ENCODE data around the gene GNG13. TPM values are rescaled to one million over a fixed set of nuclear protein-coding genes. Genes with fewer than 3 reads are reported as not detected.

The GNG13 gene
- total RNA-seq, 1 experiment from 2014 or later, result not detected

GRCh38 chr16:775236-775796 is 25.2 kb downstream of the GNG13 start:
- intact Hi-C loops (cut with micrococcal nuclease; ENCODE audit: unreplicated experiment), result no loop called here
- ChIA-PET CTCF (no interaction called here), POLR2A (no interaction called here)
- no peaks in the 10 kb centered on the region for H3K27me3 Mint-ChIP-seq (ENCODE audit: insufficient read depth, unreplicated experiment)
- Histone ChIP-seq H3K27me3 (replicated peaks; ENCODE audit: control insufficient read depth, insufficient read depth, low read length) (no peaks in the 10 kb centered on the region), H3K4me1 (0 out of 2 replicates have a peak, but pooled peaks cover 3% of the 10 kb centered on the region), H3K36me3 (ENCODE audit: control insufficient read depth, insufficient read depth, low read length) (no peaks in the 10 kb centered on the region), H3K4me3 (ENCODE audit: low read depth, low read length) (no peak overlapping the region), H3K9me3 (no peaks in the 10 kb centered on the region)
- no peak overlapping the region for H3K27ac Mint-ChIP-seq (ENCODE audit: unreplicated experiment)
- no TSS peak for BruUV-seq (replicated peaks)
- DNase-seq, result no peak
- no peaks in the 10 kb centered on the region for H3K9me3 Mint-ChIP-seq (ENCODE audit: unreplicated experiment)
- no peak for TF ChIP-seq CTCF (IDR thresholded peaks at IDR 0.05; ENCODE audit: insufficient read depth in 1 of 2, low read depth in 1 of 2, low read length in 1 of 2, severe bottlenecking in 1 of 2, unreplicated experiment in 1 of 2)
- H3K4me1 Mint-ChIP-seq (ENCODE audit: low read depth, unreplicated experiment), result no peaks in the 10 kb centered on the region
- no peak overlapping the region for H3K4me3 Mint-ChIP-seq (ENCODE audit: unreplicated experiment)
- H3K36me3 Mint-ChIP-seq (ENCODE audit: insufficient read depth, unreplicated experiment), result no peaks in the 10 kb centered on the region

DNA sequence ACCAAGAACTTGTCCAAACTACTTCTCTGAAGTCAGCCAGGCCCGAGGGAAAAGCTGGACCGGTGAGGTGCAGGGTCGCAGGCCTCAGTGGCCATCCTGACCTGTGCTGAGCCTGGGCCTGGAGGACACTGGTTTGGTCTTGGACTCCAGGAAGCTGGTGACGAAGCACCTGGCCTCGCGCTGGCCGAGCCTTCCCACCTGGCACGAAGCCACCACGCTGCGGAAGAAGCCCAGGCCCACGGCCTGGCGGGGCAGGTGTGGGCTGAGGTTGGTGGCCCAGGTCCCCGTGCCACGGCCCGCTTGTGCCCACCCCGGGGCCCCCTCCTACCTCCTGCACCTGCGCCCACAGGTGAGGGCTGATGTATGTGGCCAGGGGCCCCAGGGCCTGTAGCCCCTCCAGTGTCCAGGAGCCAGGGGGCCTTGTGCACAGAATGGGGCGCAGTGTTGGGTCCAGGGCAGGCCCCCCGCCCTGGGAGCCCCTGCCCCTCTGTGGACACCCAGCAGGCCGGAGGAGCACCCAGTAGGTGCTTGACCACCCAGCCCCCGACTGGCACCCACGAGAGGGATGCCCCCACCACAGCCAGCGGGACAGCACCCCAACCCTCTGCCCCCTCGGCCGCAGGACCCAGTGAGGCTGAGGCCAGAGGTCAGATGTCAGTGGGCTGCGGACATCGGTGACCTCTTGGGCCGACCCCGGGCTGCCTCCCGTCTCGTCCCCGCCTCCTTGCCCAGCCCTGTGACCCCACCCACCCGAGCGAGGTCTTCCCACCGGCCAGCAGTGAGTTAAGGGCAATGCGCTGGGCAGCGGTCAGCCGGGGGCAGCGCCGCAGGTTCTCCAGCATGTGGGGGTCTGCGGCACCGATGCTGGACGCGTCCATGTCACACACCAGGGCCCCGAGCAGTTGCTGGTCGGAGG is 26.2 kb downstream of the GNG13 start:
- H3K4me1 ChIP-seq, result 0 out of 2 replicates have a peak, but pooled peaks cover 3% of the 10 kb centered on the region
- no peak for TF ChIP-seq CTCF (IDR thresholded peaks at IDR 0.05; ENCODE audit: insufficient read depth in 1 of 2, low read depth in 1 of 2, low read length in 1 of 2, severe bottlenecking in 1 of 2, unreplicated experiment in 1 of 2)
- Mint-ChIP-seq H3K36me3 (ENCODE audit: insufficient read depth, unreplicated experiment) (no peaks in the 10 kb centered on the region), H3K27me3 (ENCODE audit: insufficient read depth, unreplicated experiment) (no peaks in the 10 kb centered on the region), H3K9me3 (ENCODE audit: unreplicated experiment) (no peaks in the 10 kb centered on the region), H3K4me3 (ENCODE audit: unreplicated experiment) (no peak overlapping the region), H3K27ac (ENCODE audit: unreplicated experiment) (no peak overlapping the region), H3K4me1 (ENCODE audit: low read depth, unreplicated experiment) (no peaks in the 10 kb centered on the region)
- H3K9me3 ChIP-seq, result no peaks in the 10 kb centered on the region
- no TSS peak for BruUV-seq (replicated peaks)
- no peak for DNase-seq
- POLR2A ChIA-PET, result no interaction called here
- intact Hi-C loops (cut with micrococcal nuclease; ENCODE audit: unreplicated experiment), result no loop called here
- CTCF ChIA-PET, result no interaction called here
- H3K27me3 ChIP-seq (replicated peaks; ENCODE audit: control insufficient read depth, insufficient read depth, low read length), result no peaks in the 10 kb centered on the region
- H3K36me3 ChIP-seq (ENCODE audit: control insufficient read depth, insufficient read depth, low read length), result no peaks in the 10 kb centered on the region
- H3K4me3 ChIP-seq (ENCODE audit: low read depth, low read length), result no peak overlapping the region

- DNase-seq, result no peak
- Mint-ChIP-seq H3K27me3 (ENCODE audit: insufficient read depth, unreplicated experiment) (no peaks in the 10 kb centered on the region), H3K27ac (ENCODE audit: unreplicated experiment) (no peak overlapping the region), H3K4me3 (ENCODE audit: unreplicated experiment) (no peak overlapping the region), H3K4me1 (ENCODE audit: low read depth, unreplicated experiment) (no peaks in the 10 kb centered on the region), H3K36me3 (ENCODE audit: insufficient read depth, unreplicated experiment) (no peaks in the 10 kb centered on the region), H3K9me3 (ENCODE audit: unreplicated experiment) (no peaks in the 10 kb centered on the region)
- Histone ChIP-seq H3K36me3 (ENCODE audit: control insufficient read depth, insufficient read depth, low read length) (no peaks in the 10 kb centered on the region), H3K9me3 (no peaks in the 10 kb centered on the region), H3K27me3 (replicated peaks; ENCODE audit: control insufficient read depth, insufficient read depth, low read length) (no peaks in the 10 kb centered on the region), H3K4me3 (ENCODE audit: low read depth, low read length) (no peak overlapping the region), H3K4me1 (0 out of 2 replicates have a peak, but pooled peaks cover 3% of the 10 kb centered on the region)
- ChIA-PET POLR2A (no interaction called here), CTCF (no interaction called here)
- TF ChIP-seq CTCF (IDR thresholded peaks at IDR 0.05; ENCODE audit: insufficient read depth in 1 of 2, low read depth in 1 of 2, low read length in 1 of 2, severe bottlenecking in 1 of 2, unreplicated experiment in 1 of 2), result no peak
- intact Hi-C loops (cut with micrococcal nuclease; ENCODE audit: unreplicated experiment), result no loop called here
- no TSS peak for BruUV-seq (replicated peaks)
Measured at GRCh38 chr16:772959-773358, 27.6 kb downstream of the GNG13 start.

Data from Caco-2 (cell line).